ENCODE measurements around the gene WDR5.

DNA sequence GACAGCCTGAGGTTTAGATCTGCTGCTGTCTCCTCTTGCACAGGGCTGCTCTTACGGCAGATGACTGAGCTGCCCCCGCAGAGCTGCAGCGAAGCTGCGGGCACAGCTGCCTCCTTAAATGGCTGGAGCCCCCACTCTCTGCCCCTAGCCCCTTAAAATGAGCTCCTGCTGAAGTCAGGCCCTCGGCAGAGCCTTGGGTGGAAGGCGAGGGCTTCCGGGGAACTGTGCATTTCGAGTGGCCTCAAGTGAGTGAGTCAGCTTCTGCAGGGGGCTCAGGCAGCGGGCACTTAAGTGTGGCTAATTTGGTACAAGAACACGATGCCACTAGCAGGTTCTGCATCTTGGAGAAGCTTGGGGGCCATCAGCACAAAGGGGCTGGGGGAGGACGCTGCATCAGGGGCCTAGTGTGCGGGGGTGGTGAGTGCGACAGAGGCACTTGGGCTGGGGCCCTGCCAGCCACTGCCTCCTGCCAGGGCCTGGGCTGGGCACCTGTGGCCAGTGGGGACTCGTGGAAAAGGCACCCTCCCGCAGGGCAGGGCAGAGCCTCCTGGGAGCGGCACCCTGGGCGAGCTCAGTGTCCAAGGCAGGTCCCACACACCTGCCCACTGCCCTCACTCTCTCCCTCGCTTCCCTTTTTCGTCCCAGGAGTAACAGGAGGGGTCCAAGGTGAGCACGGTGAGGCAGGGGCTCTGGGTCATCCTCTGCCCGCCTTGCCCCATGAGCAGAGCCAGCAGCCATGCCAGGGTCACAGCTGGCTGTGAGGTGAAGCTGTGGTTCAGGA is 57.3 kb downstream of the WDR5 start:
- no peak for TF ChIP-seq CTCF (IDR thresholded peaks at IDR 0.05)
- no peak for TF ChIP-seq POLR2A (IDR thresholded peaks at IDR 0.05)
- TF ChIP-seq EP300 (IDR thresholded peaks at IDR 0.05): no peak
